Bronchial epithelial cell (primary cell): ENCODE data around the gene LRRC10. TPM values are rescaled to one million over a fixed set of nuclear protein-coding genes. Genes with fewer than 3 reads are reported as not detected.
"Not testable (repeated sequence)": the region's sequence is repeated elsewhere in the genome, so short reads cannot be mapped to it uniquely, and the experiment has no call there.

Experiments
- DNase-seq: peaks from one replicate; pipeline ENCODE4 v3.0.0-alpha.2; 2010; ENCODE audit warnings: low read depth
- FAIRE-seq: peaks from 2 replicates; lab custom pipeline; 2011; peaks lifted over from hg19 to GRCh38; lab: Jason Lieb, UNC
- H3K27me3 ChIP-seq: 2 replicates; pipeline ENCODE4 v1.5.1; 2011; ENCODE audit warnings: low read length; ENCODE audit not compliant: control insufficient read depth, insufficient read depth
- H3K36me3 ChIP-seq: 2 replicates; pipeline ENCODE4 v1.5.1; 2011; ENCODE audit warnings: low read length; ENCODE audit not compliant: control insufficient read depth, insufficient read depth
- H3K4me3 ChIP-seq: 2 replicates; pipeline ENCODE4 v1.5.1; 2011; ENCODE audit warnings: mild to moderate bottlenecking, low read depth, low read length, control low read depth
- CTCF ChIP-seq: IDR thresholded peaks from 2 replicates; pipeline ENCODE4 v1.5.1; 2011; ENCODE audit warnings: mild to moderate bottlenecking, moderate library complexity, low read length, control low read depth, inconsistent platforms; ENCODE audit not compliant: insufficient read depth, severe bottlenecking
- total RNA-seq: library from RNA; depleted of rRNA; stranded (reverse); fragments of >200 nt; gene quantifications from 2 replicates; pipeline ENCODE4 v1.2.1, GENCODE V29; 2014

The LRRC10 gene
- total RNA-seq, 1 donor from 2014 or later, result not detected

DNA sequence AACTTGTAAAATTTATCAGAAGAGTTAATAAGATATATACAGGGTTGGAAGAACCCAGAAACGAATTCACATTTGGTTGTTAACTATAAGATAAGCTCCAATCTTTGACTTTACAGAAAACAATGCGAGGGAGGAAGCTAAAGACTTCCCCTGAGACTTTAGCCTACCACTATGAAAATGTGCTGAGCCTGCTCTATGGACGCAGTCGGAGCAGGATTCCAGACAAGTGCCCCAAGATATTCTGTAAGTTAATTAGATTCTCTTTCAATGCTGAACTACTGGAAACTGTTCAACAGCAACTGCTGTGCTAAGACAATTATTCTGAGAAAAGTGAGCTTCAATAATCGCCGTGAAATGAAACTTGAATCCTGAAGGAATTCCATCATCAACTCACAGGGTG lies 8.3 kb upstream of the LRRC10 start:
- FAIRE-seq (no peak), DNase-seq (no peak)
- no peak for TF ChIP-seq CTCF
- Histone ChIP-seq H3K36me3 (no peaks in the 10 kb centered on the region), H3K4me3 (no peak overlapping the region), H3K27me3 (no peaks in the 10 kb centered on the region)

DNA sequence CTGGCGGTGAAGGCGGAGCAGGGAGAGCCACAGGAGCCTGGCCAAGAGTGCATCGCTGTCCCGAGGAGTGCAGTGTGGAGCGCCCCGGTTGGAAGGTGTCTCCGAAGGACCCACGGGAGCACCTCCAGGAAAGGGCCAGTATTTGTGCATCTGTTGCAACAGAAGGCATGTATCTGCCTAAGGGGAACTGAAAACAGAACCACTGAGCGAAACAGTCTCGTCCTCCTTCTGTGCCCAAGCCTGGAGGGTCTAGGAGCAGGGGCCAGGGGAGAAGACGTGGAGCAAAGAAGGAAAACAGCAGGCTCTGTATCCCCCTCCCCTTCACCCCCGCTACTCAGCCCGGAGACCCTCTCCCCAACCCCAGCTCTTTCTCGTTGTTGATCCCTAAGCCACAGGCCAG lies 5.3 kb upstream of the LRRC10 start:
- DNase-seq (no peak), FAIRE-seq (no peak)
- Histone ChIP-seq H3K36me3 (no peaks in the 10 kb centered on the region), H3K4me3 (no peak overlapping the region), H3K27me3 (no peaks in the 10 kb centered on the region)
- no peak for TF ChIP-seq CTCF

GRCh38 chr12:69613351-69613750 lies 2.6 kb upstream of the LRRC10 start:
- Histone ChIP-seq H3K36me3 (no peaks in the 10 kb centered on the region), H3K27me3 (no peaks in the 10 kb centered on the region), H3K4me3 (no peak overlapping the region)
- no peak for TF ChIP-seq CTCF
- FAIRE-seq (no peak), DNase-seq (no peak)

DNA sequence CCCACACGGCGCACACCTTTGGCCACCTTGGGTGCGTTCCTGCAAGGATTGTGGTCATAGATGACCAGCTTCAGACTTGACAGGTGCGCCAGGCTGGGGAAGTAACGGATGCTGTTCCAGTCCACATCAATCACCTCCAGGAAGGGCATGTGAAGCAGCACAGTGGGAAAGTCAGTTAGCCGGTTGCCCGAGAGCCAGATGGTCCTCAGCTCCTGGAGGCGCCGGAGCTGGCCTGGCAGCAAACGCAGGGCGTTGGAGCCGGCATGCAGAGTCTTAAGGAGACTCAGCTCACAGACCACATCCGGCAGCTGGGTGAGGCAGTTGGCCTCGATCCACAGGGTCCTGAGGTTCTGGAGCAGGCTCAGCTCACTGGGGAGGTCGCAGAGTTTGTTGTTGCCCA lies 581 bp downstream of the LRRC10 start:
- no peaks in the 10 kb centered on the region for H3K27me3 ChIP-seq
- no peak for DNase-seq
- H3K4me3 ChIP-seq, result no peak overlapping the region
- no peak for FAIRE-seq
- H3K36me3 ChIP-seq, result no peaks in the 10 kb centered on the region
- TF ChIP-seq CTCF, result no peak

DNA sequence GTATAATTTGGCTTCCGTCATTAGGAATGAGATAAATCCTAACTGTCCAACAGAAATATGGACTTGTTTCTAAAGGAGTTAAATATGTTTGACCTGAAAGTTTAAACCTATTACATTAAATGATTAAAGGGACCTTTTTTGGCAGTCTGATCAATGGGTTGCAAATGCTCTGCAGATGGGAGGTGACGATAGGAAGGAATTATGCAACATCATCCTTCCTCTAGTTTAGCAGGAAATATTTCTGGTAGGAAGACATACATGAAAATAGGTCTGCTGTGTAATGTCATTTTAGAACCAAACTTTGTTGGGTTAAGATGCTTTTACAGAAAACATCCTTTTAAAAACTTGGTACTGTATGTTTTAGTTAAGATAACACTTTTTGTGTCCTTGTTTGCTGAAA lies 2.6 kb downstream of the LRRC10 start:
- TF ChIP-seq CTCF, result no peak
- H3K36me3 ChIP-seq, result no peaks in the 10 kb centered on the region
- DNase-seq (no peak), FAIRE-seq (no peak)
- no peaks in the 10 kb centered on the region for H3K27me3 ChIP-seq
- H3K4me3 ChIP-seq, result no peak overlapping the region

GRCh38 chr12:69604275-69604674 lies 6.4 kb downstream of the LRRC10 start:
- DNase-seq, H3K4me3 ChIP-seq, H3K27me3 ChIP-seq, H3K36me3 ChIP-seq, FAIRE-seq: not testable (repeated sequence)

- H3K36me3 ChIP-seq, H3K4me3 ChIP-seq, FAIRE-seq, H3K27me3 ChIP-seq, DNase-seq: not testable (repeated sequence)
Measured at GRCh38 chr12:69603556-69603955, 7.2 kb downstream of the LRRC10 start.
